Endothelial cell of umbilical vein (primary cell): Measurements from ENCODE around the gene VTA1.

Source experiments
- POLR2AphosphoS5 ChIP-seq: IDR thresholded peaks from 2 replicates; pipeline ENCODE4 v1.6.1; 2012; ENCODE audit warnings: low read depth, mild to moderate bottlenecking, control low read depth, low read length, moderate library complexity; ENCODE audit not compliant: insufficient read depth
- TF ChIP-seq, protein P1 (sequence below), 2 donors: IDR thresholded peaks; 1 replicate in 1 of 2; 2 replicates in 1 of 2; pipeline ENCODE4 v1.5.1; 2011; ENCODE audit warnings: low read length in 2 of 2, mild to moderate bottlenecking in 2 of 2, moderate library complexity in 2 of 2, control low read depth in 1 of 2, inconsistent platforms in 1 of 2, low read depth in 1 of 2; ENCODE audit not compliant: insufficient read depth in 1 of 2; ENCODE audit errors: extremely low read depth in 1 of 2
- TF ChIP-seq, protein P2 (sequence below): IDR thresholded peaks from 2 replicates; pipeline ENCODE4 v1.6.1; 2011; ENCODE audit not compliant: insufficient read depth, insufficient read length

DNA sequence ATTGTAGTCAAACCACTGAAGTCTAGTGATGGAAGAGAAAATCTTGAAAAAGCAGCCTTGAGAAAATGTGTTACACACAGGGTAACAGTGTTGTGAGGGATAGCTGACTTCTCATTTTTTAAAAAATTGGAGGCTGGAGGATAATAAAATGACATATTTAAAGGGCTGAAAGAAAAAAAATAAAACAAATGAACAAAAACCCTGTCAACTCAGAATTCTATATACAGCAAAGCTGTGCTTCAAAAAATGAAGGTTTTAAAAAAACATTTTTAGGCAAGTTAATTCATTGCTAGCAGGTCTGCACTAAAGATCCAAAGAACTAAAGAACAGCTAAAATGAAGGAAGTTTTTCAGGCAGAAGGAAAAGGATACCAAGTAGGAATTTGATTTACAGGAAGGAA lies 31.1 kb downstream of the VTA1 start:
- TF ChIP-seq, protein P1, sequence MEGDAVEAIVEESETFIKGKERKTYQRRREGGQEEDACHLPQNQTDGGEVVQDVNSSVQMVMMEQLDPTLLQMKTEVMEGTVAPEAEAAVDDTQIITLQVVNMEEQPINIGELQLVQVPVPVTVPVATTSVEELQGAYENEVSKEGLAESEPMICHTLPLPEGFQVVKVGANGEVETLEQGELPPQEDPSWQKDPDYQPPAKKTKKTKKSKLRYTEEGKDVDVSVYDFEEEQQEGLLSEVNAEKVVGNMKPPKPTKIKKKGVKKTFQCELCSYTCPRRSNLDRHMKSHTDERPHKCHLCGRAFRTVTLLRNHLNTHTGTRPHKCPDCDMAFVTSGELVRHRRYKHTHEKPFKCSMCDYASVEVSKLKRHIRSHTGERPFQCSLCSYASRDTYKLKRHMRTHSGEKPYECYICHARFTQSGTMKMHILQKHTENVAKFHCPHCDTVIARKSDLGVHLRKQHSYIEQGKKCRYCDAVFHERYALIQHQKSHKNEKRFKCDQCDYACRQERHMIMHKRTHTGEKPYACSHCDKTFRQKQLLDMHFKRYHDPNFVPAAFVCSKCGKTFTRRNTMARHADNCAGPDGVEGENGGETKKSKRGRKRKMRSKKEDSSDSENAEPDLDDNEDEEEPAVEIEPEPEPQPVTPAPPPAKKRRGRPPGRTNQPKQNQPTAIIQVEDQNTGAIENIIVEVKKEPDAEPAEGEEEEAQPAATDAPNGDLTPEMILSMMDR (IDR thresholded peaks at IDR 0.05; ENCODE audit: extremely low read depth in 1 of 2, insufficient read depth in 1 of 2, low read depth in 1 of 2, low read length in 2 of 2): no peak
- TF ChIP-seq POLR2AphosphoS5: no peak
- TF ChIP-seq, protein P2, sequence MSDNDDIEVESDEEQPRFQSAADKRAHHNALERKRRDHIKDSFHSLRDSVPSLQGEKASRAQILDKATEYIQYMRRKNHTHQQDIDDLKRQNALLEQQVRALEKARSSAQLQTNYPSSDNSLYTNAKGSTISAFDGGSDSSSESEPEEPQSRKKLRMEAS: no peak
